Superior temporal gyrus (tissue), 1 donor: ENCODE data around the gene ZP2.
A peak's percentile ranks its signal among the peaks of the same experiment; 100 is the strongest.
"Not testable (repeated sequence)": the region's sequence is repeated elsewhere in the genome, so short reads cannot be mapped to it uniquely, and the experiment has no call there.

Source experiments
- DNase-seq: peaks from one replicate; pipeline ENCODE4 v3.0.0-alpha.2; 2016; ENCODE audit errors: extremely low spot score

ZP2 gene

GRCh38 chr16:21211486-21211885 lies at the start of gene ZP2:
ZP2 (minus strand) TSS chr16:21211574; CDS start chr16:21211547, 27 bp downstream.
- no peak for DNase-seq

DNA sequence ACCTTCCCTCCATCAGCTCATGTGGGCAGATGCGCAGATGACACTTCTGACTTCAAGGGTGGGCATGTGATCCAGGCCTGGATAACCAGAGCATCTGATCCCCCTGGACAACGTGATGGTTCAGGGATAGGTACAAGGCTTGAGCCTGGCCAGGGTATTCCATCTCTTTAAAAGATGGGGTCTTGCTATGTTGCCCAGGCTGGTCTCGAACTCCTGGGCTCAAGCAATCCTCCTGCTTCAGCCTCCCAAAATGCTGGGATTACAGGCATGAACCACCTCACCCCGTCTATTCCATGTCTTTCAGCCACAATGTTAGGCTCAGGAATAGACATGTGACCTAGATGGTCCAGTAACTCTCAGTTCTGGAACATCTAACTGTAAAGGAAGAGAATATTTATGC lies 45.9 kb upstream of the ZP2 start:
- no peak for DNase-seq

DNA sequence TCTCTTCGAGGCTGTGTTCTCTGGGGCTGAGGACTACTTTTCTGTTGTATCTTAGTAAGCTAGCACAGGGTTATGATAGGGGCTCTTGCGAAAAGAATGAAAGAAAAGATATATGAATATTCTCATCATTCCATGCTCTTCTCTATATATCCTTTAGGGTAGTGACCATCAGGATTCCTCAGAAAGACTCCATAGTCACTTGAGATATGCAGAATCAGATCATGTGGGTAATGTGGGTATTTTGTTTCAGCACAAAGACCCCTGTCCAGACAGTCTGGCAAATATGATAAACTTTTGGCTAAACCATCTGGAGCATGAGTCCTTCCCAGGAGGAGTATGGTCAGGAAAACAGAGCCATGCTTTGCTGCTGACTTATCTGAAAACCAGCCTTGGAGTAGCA lies 45.3 kb upstream of the ZP2 start:
- DNase-seq = no peak

DNA sequence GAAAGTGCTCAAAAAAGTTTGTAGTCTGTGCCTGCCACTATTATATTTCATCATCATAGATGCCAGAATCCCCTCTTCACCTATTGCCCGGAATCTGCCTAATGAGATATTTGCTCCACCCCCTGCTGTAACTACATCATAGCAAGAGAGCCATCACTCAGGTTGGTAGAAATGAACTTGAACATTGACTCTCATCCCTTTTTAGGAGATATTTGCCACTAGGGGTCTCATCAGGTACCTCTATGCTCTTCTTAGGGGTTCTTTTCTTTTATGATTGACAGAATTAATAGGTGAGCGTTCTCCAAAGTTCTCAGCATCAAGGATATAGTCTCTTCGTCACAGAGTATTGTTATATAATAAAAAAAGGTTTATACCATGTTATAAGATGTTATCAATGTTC lies 42.1 kb upstream of the ZP2 start:
- DNase-seq = no peak

DNA sequence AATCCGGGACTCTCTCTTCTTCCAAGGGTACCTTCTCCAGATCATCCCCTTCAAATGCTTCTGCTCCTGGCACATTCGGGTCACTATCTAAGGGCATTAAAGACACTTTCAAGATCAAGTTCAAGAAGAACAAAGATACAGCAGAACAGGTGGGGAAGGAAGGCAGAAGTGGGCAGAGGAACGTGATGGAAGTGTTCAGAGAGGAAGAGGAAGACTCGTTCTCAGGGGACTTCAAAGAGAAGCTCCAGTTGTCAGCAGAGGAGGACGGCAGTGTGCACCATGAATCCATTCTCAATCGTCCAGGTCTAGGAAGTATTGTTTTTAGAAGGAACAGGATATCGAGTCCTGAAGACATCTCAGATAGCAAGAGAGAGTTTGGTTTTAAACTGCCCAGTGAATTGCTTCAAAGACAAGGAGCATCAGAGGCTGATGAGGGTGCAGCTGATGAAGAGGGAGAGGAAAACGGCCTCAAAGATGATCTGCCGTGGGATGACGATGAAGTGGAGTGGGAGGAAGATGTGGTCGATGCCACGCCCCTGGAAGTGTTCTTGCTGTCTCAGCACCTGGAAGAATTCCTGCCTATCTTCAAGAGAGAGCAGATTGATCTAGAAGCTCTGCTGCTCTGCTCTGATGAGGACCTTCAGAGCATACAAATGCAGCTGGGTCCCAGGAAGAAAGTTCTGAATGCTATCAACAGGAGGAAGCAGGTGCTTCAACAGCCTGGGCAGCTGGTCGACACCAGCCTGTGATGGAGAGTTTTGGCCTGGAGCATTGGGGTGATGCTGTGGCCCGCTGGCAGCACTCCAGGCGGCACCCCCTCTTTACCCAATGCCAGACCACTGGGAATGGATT lies 38.9 kb upstream of the ZP2 start:
- DNase-seq = no peak

DNA sequence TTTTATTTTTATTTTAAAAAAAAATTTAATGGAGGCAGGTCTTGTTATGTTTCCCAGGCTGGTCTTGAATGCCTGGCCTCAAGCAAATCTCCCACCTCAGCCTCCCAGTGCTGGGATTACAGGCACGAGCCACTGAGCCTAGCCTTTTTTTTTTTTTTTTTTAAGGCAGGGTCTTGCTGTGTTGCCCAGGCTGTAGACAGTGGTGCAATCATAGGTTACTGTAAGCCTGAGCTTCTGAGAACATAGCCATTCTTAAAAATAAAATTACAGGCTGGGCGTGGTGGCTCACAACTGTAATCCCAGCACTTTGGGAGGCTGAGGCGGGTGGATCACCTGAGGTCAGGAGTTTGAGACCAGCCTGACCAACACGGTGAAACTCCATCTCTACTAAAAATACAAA lies 36.8 kb upstream of the ZP2 start:
- DNase-seq = not testable (repeated sequence)

DNA sequence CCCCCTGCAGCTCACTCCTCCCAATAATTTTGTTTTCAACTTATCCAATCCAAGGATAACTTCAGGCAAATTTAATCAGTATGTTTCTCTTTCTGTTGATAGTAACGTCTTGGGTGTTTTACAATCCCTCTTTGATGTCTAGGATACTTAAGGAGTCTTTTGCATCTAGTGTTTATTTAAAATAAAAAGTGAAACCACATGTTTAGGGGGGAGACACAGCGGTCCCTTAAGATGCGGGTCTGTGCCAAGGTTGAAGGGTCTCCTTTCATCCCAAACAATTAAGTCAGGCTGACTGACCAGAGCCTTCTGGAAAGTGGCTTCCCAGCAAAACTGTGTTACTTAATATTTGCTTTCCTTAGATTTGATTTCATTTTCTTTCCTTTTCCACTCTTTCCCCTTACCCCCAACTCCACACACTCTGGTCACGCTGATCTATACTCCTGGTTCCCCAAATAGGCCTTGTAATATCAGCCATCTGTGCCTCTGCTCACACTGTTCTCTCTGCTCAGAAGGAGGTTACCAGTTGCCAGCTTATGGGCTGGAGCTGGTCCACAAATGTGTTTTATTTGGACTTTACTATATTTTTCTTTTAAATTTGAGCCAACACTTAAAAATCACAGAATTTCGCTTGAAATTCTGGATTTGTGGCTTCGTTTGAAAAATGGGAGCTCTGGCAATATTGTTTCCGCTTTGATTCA lies 33.3 kb upstream of the ZP2 start:
- DNase-seq = peak; percentile 40

- peak; percentile 23 for DNase-seq
Observed at GRCh38 chr16:21242756-21243155, 31.4 kb upstream of the ZP2 start.

DNA sequence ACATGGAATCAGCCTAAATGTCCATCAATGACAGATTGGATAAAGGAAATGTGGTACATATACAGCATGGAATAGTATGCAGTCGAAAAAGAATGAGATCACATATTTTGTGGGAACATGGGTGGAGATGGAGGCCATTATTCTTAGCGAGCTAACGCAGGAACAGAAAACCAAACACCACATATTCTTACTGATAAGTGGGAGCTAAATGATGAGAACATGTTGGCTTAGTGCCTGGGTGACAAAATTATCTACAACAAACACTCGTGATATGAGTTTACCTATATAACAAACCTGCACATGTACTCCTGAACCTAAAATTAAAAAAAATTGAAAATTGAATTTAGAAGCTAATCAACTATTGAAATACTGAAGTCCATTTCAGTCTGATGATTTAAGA lies 28.3 kb upstream of the ZP2 start:
- DNase-seq = no peak

GRCh38 chr16:21236831-21237230 lies 25.5 kb upstream of the ZP2 start:
- no peak for DNase-seq

GRCh38 chr16:21235199-21235585 lies 23.8 kb upstream of the ZP2 start:
- no peak for DNase-seq

DNA sequence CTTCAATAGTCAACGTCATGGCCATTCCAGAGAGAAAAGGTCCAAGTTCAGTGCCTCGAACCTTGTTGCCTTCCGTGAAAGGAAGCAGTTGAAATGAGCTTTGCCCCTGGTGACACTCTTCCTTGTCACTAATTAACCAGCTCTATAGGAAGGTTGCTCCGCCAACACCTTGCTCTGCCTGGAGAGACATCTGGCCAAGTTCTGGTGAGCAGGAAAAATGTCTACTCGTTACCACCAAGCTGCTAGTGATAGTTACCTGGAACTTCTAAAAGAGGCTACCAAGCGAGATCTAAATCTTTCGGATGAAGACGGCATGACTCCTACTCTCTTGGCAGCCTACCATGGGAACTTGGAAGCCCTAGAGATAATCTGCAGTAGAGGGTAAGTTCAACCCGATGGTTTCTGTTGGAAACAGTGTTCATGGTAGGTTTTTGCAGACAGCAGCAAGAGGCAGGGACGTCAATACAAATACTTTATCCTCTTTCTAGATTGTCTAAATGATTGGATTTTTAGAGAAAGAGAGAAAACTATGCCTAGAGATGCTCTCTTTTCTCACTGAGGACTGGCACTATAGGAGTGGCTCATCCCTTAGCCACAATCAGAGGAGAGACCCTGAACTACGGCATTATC lies 22.3 kb upstream of the ZP2 start, which contains the start of gene ANKS4B:
TSS of gene ANKS4B (plus strand) at position 179 of the 630 bp plus-strand sequence. CDS start at position 218, 39 bp downstream.
- no peak for DNase-seq

- no peak for DNase-seq
Observed at GRCh38 chr16:21233045-21233520, 21.7 kb upstream of the ZP2 start.

DNA sequence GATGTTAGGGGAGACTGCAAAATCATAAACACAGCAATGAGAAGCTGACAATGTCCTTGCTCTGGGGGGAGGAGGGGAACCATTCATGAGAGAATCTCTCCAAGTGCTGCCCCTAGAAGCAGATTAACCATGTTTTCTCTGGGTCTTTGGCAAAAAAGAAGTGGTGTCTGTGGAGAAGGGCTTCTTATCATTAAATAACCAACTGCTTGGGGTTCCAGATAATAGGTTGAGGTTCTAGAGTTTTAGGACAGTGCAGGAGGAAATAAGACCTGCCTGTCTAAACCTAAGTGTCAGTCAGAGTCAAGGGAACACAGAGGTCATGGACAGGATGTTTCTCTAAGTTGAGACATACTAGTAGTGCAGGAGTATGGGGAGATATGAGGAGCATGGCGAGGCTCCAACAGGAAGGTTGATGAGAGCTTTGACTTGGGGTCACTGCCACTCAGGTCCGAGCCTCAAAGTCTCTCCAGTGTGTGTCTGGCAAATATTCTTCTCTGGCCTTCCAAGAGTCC lies 17.0 kb upstream of the ZP2 start:
- no peak for DNase-seq

DNA sequence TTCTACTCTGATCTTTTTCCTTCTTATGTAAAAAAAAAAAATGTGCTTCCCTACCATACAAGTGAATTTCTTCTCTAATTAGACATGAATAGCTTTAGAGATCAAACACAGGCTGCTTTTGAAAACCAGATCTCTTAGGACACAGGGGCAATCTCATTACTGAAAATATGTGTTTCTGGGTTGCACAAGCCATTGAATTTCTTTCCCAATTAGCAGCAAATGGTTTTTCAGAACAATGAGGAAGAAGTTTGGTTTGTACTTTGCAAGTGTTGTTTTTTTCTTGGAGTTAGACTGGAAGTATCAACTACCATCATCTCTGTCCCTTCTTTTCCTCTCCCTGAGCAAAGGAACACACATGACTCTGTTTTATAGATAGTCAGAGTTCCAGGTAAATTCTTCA lies 16.5 kb upstream of the ZP2 start:
- no peak for DNase-seq

GRCh38 chr16:21226749-21227148 lies 15.4 kb upstream of the ZP2 start:
- peak; percentile 78 for DNase-seq

DNA sequence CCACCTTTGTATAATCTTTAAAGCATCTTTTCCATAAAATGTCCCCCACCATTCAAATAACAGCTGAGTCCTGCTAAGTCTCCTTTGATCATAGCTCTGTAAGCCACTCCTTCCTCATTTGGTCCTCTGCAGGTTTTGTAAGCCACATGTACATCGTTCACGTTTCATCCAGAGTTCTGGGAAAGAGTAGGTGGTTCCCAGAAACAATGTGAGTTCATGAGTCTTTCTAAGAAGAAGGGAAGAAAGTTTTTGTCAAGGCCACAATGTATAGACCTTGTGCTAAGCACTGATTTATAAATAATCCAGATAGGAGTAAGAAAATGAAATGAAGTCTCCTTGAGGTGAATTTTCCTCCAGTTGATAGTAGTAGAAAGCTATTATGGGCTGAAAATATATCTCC lies 13.4 kb upstream of the ZP2 start:
- no peak for DNase-seq

GRCh38 chr16:21223787-21224186 lies 12.4 kb upstream of the ZP2 start:
- DNase-seq = no peak

GRCh38 chr16:21222495-21223337 lies 11.3 kb upstream of the ZP2 start:
- DNase-seq = no peak

- no peak for DNase-seq
Observed at GRCh38 chr16:21219551-21219950, 8.2 kb upstream of the ZP2 start.

GRCh38 chr16:21218153-21218552 lies 6.8 kb upstream of the ZP2 start:
- DNase-seq = no peak
